NB4 (cell line): Measurements from ENCODE around the gene SRGAP1.

Experiments
- DNase-seq: peaks from one replicate; pipeline ENCODE4 v3.0.0; 2010; ENCODE audit warnings: low read depth
- H3K4me3 ChIP-seq: one replicate; pipeline ENCODE4 v1.5.1; 2011; ENCODE audit warnings: mild to moderate bottlenecking, low read depth, low read length, moderate library complexity
- CTCF ChIP-seq: IDR thresholded peaks from one replicate; pipeline ENCODE4 v1.5.1; 2012; ENCODE audit warnings: low read depth, low read length
- MAX ChIP-seq: IDR thresholded peaks from 2 replicates; pipeline ENCODE4 v1.6.1; 2011; ENCODE audit warnings: low read depth, low read length
- MYC ChIP-seq: IDR thresholded peaks from 2 replicates; pipeline ENCODE4 v1.6.1; 2011; ENCODE audit warnings: low read depth, low read length
- POLR2A ChIP-seq: IDR thresholded peaks from 2 replicates; pipeline ENCODE4 v1.6.1; 2011; ENCODE audit warnings: mild to moderate bottlenecking; ENCODE audit not compliant: insufficient read length; ENCODE audit errors: extremely low read depth

SRGAP1 gene

GRCh38 chr12:63927511-63927910, 83.0 kb downstream of the SRGAP1 start:
- DNase-seq, result no peak
- TF ChIP-seq CTCF, result no peak
- TF ChIP-seq POLR2A, result no peak
- H3K4me3 ChIP-seq, result no peak overlapping the region

GRCh38 chr12:63928305-63928704, 83.8 kb downstream of the SRGAP1 start:
- no peak for DNase-seq
- H3K4me3 ChIP-seq, result no peak overlapping the region
- TF ChIP-seq MYC (no peak), POLR2A (no peak), MAX (no peak), CTCF (no peak)

GRCh38 chr12:63929426-63929825, 84.9 kb downstream of the SRGAP1 start:
- no peak for DNase-seq

GRCh38 chr12:63930971-63931370, 86.5 kb downstream of the SRGAP1 start:
- TF ChIP-seq CTCF (no peak), POLR2A (no peak), MYC (no peak), MAX (no peak)
- H3K4me3 ChIP-seq, result no peak overlapping the region
- no peak for DNase-seq

More at GRCh38 chr12:63929426-63929825, 84.9 kb downstream of the SRGAP1 start:
- H3K4me3 ChIP-seq, result no peak overlapping the region
- TF ChIP-seq MAX (no peak), CTCF (no peak), MYC (no peak), POLR2A (no peak)

GRCh38 chr12:63931703-63932102, 87.2 kb downstream of the SRGAP1 start:
- no peak overlapping the region for H3K4me3 ChIP-seq
- TF ChIP-seq MYC (no peak), MAX (no peak), POLR2A (no peak), CTCF (no peak)
- no peak for DNase-seq

GRCh38 chr12:63934936-63935335, 90.4 kb downstream of the SRGAP1 start:
- DNase-seq, result no peak
- no peak overlapping the region for H3K4me3 ChIP-seq
- TF ChIP-seq POLR2A (no peak), MAX (no peak), CTCF (no peak), MYC (no peak)
